ENCODE results near the gene CEACAM7. TPM values are rescaled to one million over a fixed set of nuclear protein-coding genes. Genes with fewer than 3 reads are reported as not detected.
A peak's percentile ranks its signal among the peaks of the same experiment; 100 is the strongest.

Gene CEACAM7
- total RNA-seq, 1 donor from 2014 or later, result not detected

DNA sequence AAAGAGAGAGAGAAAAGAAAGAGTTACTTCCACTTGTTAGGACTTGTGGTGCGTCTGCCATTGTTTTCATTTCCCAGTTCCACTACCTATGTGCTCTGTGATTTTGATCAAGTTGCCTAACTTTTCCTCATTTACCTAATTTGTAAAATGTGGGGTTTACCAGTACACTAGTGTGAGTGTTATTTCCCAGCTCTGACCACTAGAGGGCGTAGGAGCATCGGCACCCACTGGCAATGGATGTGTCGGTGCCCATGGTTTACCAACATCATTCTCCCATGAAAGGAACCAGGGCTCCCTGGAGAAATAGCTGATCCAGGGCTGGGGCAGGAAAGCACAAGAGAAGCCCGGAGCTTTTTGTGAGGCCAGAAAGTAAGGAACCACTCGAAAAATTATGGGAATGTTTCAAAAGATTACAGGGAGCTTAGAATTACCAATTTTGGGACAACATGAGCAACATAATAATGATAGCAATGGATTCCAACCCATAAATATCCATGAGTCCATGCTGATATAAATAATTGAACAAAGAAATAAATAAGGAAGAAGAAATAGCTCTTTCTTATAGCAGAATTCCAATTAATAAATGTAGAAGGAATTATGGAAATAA is 46.1 kb downstream of the CEACAM7 start:
- Mint-ChIP-seq H3K4me3 (no peak overlapping the region), H3K9me3 (peaks cover 13% of the 10 kb centered on the region), H3K27ac (ENCODE audit: unreplicated experiment) (no peak overlapping the region), H3K36me3 (ENCODE audit: low read depth) (peaks cover 6% of the 10 kb centered on the region), H3K4me1 (no peaks in the 10 kb centered on the region), H3K27me3 (ENCODE audit: low read depth) (no peaks in the 10 kb centered on the region)
- peak; percentile 33 for DNase-seq (ENCODE audit: low read depth, low spot score)
- TF ChIP-seq, protein P1, sequence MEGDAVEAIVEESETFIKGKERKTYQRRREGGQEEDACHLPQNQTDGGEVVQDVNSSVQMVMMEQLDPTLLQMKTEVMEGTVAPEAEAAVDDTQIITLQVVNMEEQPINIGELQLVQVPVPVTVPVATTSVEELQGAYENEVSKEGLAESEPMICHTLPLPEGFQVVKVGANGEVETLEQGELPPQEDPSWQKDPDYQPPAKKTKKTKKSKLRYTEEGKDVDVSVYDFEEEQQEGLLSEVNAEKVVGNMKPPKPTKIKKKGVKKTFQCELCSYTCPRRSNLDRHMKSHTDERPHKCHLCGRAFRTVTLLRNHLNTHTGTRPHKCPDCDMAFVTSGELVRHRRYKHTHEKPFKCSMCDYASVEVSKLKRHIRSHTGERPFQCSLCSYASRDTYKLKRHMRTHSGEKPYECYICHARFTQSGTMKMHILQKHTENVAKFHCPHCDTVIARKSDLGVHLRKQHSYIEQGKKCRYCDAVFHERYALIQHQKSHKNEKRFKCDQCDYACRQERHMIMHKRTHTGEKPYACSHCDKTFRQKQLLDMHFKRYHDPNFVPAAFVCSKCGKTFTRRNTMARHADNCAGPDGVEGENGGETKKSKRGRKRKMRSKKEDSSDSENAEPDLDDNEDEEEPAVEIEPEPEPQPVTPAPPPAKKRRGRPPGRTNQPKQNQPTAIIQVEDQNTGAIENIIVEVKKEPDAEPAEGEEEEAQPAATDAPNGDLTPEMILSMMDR (conservative IDR thresholded peaks at IDR 0.05), result peak; percentile 77

DNA sequence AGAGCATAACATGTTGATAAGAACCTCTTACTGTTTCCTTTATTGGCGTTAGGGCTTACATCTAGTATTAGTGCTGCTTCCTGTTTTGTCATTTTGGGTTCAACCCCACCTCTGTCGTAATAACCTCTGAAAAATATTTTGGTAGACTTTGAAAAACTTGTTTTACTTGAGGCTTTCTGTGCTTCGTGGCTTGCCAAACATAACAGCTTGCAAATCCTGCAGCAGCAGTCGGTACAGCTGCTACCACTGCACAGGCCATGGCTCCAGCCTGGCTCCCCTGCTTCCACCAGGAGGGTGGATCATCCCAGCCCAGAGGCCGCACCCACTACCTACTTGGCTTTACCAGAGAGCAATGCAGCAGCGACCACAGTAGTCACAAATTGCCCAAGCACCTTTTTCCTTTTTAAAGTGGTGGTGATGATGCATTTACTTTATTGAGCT is 49.4 kb downstream of the CEACAM7 start:
- TF ChIP-seq, protein P1 (conservative IDR thresholded peaks at IDR 0.05), result no peak
- peaks cover 25% of the 10 kb centered on the region for H3K9me3 Mint-ChIP-seq
- no peaks in the 10 kb centered on the region for H3K27me3 Mint-ChIP-seq (ENCODE audit: low read depth)
- H3K36me3 Mint-ChIP-seq (ENCODE audit: low read depth), result peaks cover 9% of the 10 kb centered on the region
- no peak for DNase-seq (ENCODE audit: low read depth, low spot score)
- H3K4me1 Mint-ChIP-seq, result no peaks in the 10 kb centered on the region
- no peak overlapping the region for H3K4me3 Mint-ChIP-seq
- no peak overlapping the region for H3K27ac Mint-ChIP-seq (ENCODE audit: unreplicated experiment)

DNA sequence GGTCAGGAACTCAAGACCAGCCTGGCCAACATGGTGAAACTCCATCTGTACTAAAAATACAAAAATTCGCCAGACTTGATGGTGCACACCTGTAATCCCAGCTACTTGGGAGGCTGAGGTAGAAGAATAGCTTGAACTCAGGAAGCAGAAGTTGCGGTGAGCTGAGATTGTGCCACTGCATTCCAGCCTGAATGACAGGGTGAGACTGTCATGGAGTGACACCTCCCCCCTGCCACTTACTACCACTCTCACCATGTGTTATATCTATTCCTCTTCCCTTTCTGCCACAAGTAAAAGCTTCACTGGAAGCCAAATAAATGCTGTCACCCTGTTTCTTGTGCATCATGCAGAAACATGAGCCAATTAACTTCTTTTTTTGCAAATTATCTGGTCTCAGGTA is 50.6 kb downstream of the CEACAM7 start:
- Mint-ChIP-seq H3K4me3 (no peak overlapping the region), H3K36me3 (ENCODE audit: low read depth) (peaks cover 7% of the 10 kb centered on the region), H3K4me1 (no peaks in the 10 kb centered on the region), H3K9me3 (peaks cover 25% of the 10 kb centered on the region), H3K27ac (ENCODE audit: unreplicated experiment) (no peak overlapping the region), H3K27me3 (ENCODE audit: low read depth) (no peaks in the 10 kb centered on the region)
- DNase-seq (ENCODE audit: low read depth, low spot score), result no peak
- TF ChIP-seq, protein P1 (conservative IDR thresholded peaks at IDR 0.05), result no peak

DNA sequence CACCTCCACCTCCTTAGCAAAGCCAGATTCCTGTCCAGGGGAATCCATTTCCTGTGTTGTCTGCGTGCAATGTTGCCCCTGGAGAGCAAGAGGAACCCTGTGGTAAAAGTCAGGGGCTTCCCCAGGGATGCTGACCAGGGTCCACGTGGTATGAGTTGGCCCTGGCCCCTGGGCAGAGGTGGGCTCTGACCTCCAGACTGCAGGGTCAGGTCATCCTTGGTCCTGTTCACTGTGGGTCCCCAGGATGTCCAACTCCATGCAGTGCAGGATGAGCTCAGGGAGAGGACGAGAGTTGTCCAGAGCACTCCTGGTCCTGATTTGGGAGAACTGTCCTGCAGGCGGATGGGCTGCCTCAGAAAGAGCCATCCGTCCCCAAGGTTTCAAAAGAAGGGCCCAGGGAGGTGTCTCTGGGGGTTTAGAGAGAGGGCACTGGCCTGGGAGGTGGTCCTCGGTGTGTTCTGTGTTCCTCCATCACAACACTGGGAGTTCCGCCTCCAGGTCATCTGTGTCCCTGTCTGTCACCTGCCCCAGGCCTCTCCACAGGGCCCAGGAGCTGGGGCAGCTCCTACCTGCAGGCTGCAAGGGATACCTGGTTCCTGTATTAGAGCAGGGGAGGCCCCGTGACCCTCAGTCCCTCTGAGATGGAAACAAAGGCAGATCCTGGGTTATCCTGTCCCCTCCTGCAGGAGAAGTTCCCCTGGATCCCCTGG is 59.9 kb downstream of the CEACAM7 start:
- H3K36me3 Mint-ChIP-seq (ENCODE audit: low read depth), result peaks cover 3% of the 10 kb centered on the region

DNA sequence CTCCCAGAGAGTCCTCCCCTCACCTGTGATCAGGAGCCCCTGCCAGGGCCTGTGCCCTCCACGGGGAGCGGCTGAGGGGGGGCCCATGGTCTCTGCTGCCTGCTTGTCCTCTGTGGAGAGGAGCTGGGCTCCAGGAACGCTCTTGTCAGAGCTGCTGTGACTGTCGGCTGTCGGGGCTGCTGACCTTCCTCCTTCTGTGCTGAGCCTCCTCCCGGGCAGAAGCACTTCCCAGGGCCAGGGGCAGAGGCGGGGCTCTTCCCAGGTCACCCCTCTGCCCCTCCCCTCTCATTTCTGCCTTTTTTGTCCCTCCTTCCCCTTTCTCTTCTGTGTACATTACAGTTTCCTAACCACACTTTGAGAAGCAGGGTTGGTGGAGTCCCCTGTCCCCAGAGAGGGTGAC is 61.2 kb downstream of the CEACAM7 start, which contains the start of gene CEACAM4:
TSS of gene CEACAM4 (minus strand) at position 198 of the 400 bp plus-strand sequence. CDS start at position 87, 111 bp downstream.
- no peak for DNase-seq (ENCODE audit: low read depth, low spot score)
- H3K9me3 Mint-ChIP-seq, result peaks cover 5% of the 10 kb centered on the region
- peaks cover 3% of the 10 kb centered on the region for H3K36me3 Mint-ChIP-seq (ENCODE audit: low read depth)
- H3K4me1 Mint-ChIP-seq, result no peaks in the 10 kb centered on the region
- TF ChIP-seq, protein P1 (conservative IDR thresholded peaks at IDR 0.05), result no peak
- H3K27ac Mint-ChIP-seq (ENCODE audit: unreplicated experiment), result no peak within 1 kb of the TSS
- no peaks in the 10 kb centered on the region for H3K27me3 Mint-ChIP-seq (ENCODE audit: low read depth)
- H3K4me3 Mint-ChIP-seq, result no peak within 1 kb of the TSS

More for the DNA sequence above, 59.9 kb downstream of the CEACAM7 start:
- Mint-ChIP-seq H3K27me3 (ENCODE audit: low read depth) (no peaks in the 10 kb centered on the region), H3K4me1 (no peaks in the 10 kb centered on the region), H3K9me3 (peaks cover 8% of the 10 kb centered on the region), H3K27ac (ENCODE audit: unreplicated experiment) (no peak overlapping the region), H3K4me3 (no peak overlapping the region)
- TF ChIP-seq, protein P1 (conservative IDR thresholded peaks at IDR 0.05), result no peak
- DNase-seq (ENCODE audit: low read depth, low spot score), result no peak

Measured in neural crest cell (in vitro differentiated cells).